Spleen (tissue), 11 donors: ENCODE results near the gene FXYD3. TPM values are rescaled to one million over a fixed set of nuclear protein-coding genes. Genes with fewer than 3 reads are reported as not detected.

ENCODE experiments used
- DNase-seq: peaks from one replicate; pipeline ENCODE4 v3.0.0-alpha.2; 2020
- H3K27ac ChIP-seq, 8 donors: fragments of 200-600 bp; sonication (generic) in 7 of 8; 1 replicate in 4 of 8; 2 replicates in 4 of 8; pipeline versions ENCODE4 v1.5.0 to v1.8.0; 2016 to 2021; ENCODE audit warnings: inconsistent platforms in 4 of 8, mild to moderate bottlenecking in 4 of 8, moderate library complexity in 1 of 8
- H3K27me3 ChIP-seq, 7 donors: fragments of 200-600 bp; sonication (generic) in 6 of 7; replicated peaks in 1 of 7; 1 replicate in 4 of 7; 2 replicates in 3 of 7; pipeline versions ENCODE4 v1.5.0 to v1.8.0; 2016 to 2021; ENCODE audit warnings: inconsistent platforms in 3 of 7, mild to moderate bottlenecking in 1 of 7
- H3K36me3 ChIP-seq, 6 donors: fragments of 200-600 bp; sonication (generic) in 5 of 6; 1 replicate in 4 of 6; 2 replicates in 2 of 6; pipeline versions ENCODE4 v1.5.0 to v1.8.0; 2016 to 2021; ENCODE audit warnings: inconsistent platforms in 2 of 6
- H3K4me1 ChIP-seq, 6 donors: fragments of 200-600 bp; sonication (generic) in 5 of 6; 1 replicate in 3 of 6; 2 replicates in 3 of 6; pipeline versions ENCODE4 v1.5.0 to v1.8.0; 2016 to 2021; ENCODE audit warnings: inconsistent platforms in 3 of 6
- H3K4me3 ChIP-seq, 8 donors: fragments of 200-600 bp; sonication (generic) in 7 of 8; 1 replicate in 4 of 8; 2 replicates in 4 of 8; pipeline versions ENCODE4 v1.5.0 to v1.8.0; 2016 to 2021; ENCODE audit warnings: inconsistent platforms in 4 of 8, mild to moderate bottlenecking in 4 of 8, moderate library complexity in 2 of 8
- H3K9me3 ChIP-seq, 8 donors: fragments of 200-600 bp; sonication (generic) in 7 of 8; 1 replicate in 4 of 8; 2 replicates in 4 of 8; pipeline versions ENCODE4 v1.5.0 to v1.8.0; 2016 to 2021; ENCODE audit warnings: inconsistent platforms in 4 of 8
- CTCF ChIP-seq, 11 experiments: fragments of 200-600 bp in 7 of 11; fragments of 450-650 bp in 4 of 11; sonication (generic) in 4 of 11; IDR thresholded peaks in 8 of 11; conservative IDR thresholded peaks in 3 of 11; 1 replicate in 7 of 11; 2 replicates in 4 of 11; pipeline versions ENCODE4 v1.4.0 to v1.8.0; 2016 to 2021; ENCODE audit warnings: antibody characterized with exemption in 11 of 11, inconsistent platforms in 4 of 11, mild to moderate bottlenecking in 1 of 11
- POLR2A ChIP-seq, 3 donors: fragments of 450-650 bp; IDR thresholded peaks; one replicate each; pipeline ENCODE4 v1.5.1; 2017; ENCODE audit warnings: antibody characterized with exemption in 3 of 3, mild to moderate bottlenecking in 1 of 3
- POLR2AphosphoS5 ChIP-seq, 3 donors: sonication (generic); formaldehyde crosslinking; IDR thresholded peaks; one replicate each; pipeline ENCODE4 v1.5.1; 2017; ENCODE audit warnings: antibody characterized with exemption in 3 of 3
- WGBS, 5 donors: extraction: QIAGEN DNeasy Blood & Tissue Kit in 3 of 5; methylation state at CpG; one replicate each; pipeline versions ENCODE4 v1.1.5 to v1.1.7; 2013 to 2018; 5-methylcytosine and 5-hydroxymethylcytosine counted together
- intact Hi-C: fragments of 100-400 bp; cut with DNase I; formaldehyde crosslinking; loops from one replicate; pipeline ENCODE4 v1.15.0; 2023; ENCODE audit warnings: low total_unique reads
- polyA plus RNA-seq, 3 donors: library from polyadenylated mRNA; stranded (reverse); fragments of 200-250 nt; gene quantifications; one replicate each; pipeline ENCODE4 v1.2.1, GENCODE V29; 2013
- total RNA-seq, 7 donors: library from RNA; depleted of rRNA in 3 of 7; stranded (reverse); fragments of >200 nt in 3 of 7; fragmentation: NEBNext Ultra II Directional in 4 of 7; extraction: Animal tissue kit (Norgen Biotek cat#: 25700) in 4 of 7; gene quantifications; one replicate each; pipeline versions ENCODE4 v1.1.0 to v1.2.1, GENCODE V29; 2016 to 2021
- donor health status: healthy with polysubstance abuse.
- donor health status: DM: no; HTN: no; CAD: no; lungs with moderate emphysema.
- donor health status: DM: no; HTN: no; CAD: no.
- donor health status: Bipolar disorder and iron deficiency.
- donor health status: healthy.
- donor health status: DM: no; HTN: no; CAD: no.
- donor health status: DM: yes; HTN: yes; CAD: no.

The FXYD3 gene
- total and polyA plus RNA-seq, 10 donors, result 0.33 to 1.5 (median 0.70) TPM; not detected in 7

DNA sequence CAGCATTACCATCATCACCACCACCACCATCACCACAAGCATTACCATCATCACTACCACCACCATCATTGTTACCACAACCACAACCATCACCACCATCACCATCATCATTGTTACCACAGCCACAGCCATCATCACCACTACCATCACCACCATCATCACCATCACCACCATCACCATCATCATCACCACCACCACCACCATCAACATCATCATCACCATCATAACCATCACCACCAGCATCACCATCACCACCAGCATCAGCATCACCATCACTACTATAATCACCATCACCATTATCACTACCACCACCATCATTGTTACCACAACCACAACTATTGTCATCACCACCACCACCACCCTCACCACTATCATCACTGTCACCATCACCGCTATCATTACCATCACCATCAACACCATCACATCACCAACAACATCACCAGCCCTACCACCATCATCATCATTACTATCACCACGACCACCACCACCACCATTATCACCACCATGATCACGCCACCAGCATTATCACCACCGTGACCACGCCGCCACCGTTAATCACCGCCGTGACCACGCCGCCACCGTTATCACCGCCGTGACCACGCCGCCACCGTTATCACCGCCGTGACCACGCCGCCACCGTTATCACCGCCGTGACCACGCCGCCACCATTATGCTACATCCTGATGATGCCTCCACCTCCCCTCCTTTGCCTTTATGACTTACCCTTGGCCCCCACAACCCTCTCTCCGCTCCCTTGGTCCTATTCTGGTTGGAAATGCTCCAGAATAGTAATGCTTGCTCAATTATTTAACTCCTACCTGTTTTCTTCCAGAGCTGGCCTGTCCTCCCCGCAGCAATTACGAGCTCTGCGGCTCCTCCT lies 10.0 kb upstream of the FXYD3 start:
- Histone ChIP-seq H3K4me3 (no peak overlapping the region), H3K27ac (no peak overlapping the region), H3K4me1 (no peaks in the 10 kb centered on the region), H3K36me3 (no peaks in the 10 kb centered on the region), H3K9me3 (no peaks in the 10 kb centered on the region), H3K27me3 (peaks cover 0 to 10% (median 0%) of the 10 kb centered on the region in 7 donors)
- WGBS, 5 donors, result 80 to 89% (median 88%) methylated on average over 30 of the region's 30 CpGs
- TF ChIP-seq POLR2AphosphoS5 (IDR thresholded peaks at IDR 0.05) (no peak), CTCF (IDR thresholded peaks at IDR 0.05 in 8 of 11, conservative IDR thresholded peaks at IDR 0.05 in 3 of 11) (no peak), POLR2A (IDR thresholded peaks at IDR 0.05) (no peak)
- no peak for DNase-seq
- intact Hi-C loops, result no loop called here

DNA sequence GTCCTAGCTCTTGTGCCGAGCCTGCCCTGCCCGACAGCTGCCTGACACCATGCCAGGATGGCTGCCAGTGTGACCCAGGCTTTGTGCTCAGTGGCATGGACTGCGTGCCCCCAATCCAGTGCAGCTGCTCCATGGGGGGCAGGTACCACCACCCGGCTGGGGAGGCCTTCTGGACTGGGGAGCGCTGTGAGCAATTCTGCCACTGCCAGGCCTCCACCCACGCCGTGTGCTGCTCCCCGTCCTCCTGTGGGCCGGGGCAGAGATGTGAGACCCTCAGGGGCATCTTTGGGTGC lies 9.4 kb upstream of the FXYD3 start:
- Histone ChIP-seq H3K27ac (no peak overlapping the region), H3K9me3 (no peaks in the 10 kb centered on the region), H3K4me3 (no peak overlapping the region), H3K36me3 (no peaks in the 10 kb centered on the region), H3K27me3 (peaks cover 0 to 10% (median 0%) of the 10 kb centered on the region in 7 donors), H3K4me1 (no peaks in the 10 kb centered on the region)
- DNase-seq, result no peak
- intact Hi-C loops, result no loop called here
- TF ChIP-seq POLR2A (IDR thresholded peaks at IDR 0.05), result no peak
- no peak for TF ChIP-seq POLR2AphosphoS5 (IDR thresholded peaks at IDR 0.05)
- TF ChIP-seq CTCF (IDR thresholded peaks at IDR 0.05 in 8 of 11, conservative IDR thresholded peaks at IDR 0.05 in 3 of 11), result no peak
- 87 to 95% (median 89%) methylated on average over 4 to 9 of the region's 9 CpGs for WGBS, 5 donors

DNA sequence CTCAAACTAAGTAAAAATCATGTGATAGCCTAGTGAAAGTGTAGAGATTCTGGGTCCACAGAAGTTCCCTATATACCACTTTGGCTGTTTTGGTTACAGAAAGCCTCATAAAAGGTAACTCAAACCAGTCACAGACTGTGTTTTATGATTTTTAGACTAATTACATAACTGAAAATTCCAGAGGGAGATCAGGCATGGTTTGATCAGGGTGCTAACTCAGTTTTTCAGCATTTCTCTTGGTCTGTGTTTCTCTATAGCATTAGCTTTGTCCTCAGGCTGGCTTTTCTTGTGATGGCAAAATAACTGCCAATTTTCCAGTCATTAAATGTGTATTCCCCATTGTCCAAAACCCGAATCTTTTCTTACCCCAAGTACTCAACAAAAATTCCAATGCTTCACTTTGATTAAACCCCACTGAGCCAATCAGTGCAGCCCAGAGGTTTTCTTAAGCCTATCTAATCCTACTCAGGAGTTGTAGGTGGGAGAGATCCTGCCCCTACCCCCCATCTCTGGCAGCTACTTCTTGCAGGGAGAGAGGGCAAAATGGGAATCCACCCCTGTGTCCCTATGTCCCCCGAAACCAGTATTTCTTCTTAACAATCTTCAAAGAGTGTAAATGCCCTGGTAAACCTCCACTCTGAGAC lies 8.6 kb upstream of the FXYD3 start:
- 44 to 100% (median 58%) methylated on average over 1 to 2 of the region's 2 CpGs for WGBS, 5 donors
- intact Hi-C loops, result no loop called here
- Histone ChIP-seq H3K27ac (no peak overlapping the region), H3K4me1 (no peaks in the 10 kb centered on the region), H3K36me3 (no peaks in the 10 kb centered on the region), H3K9me3 (no peaks in the 10 kb centered on the region), H3K4me3 (no peak overlapping the region), H3K27me3 (peaks cover 0 to 16% (median 0%) of the 10 kb centered on the region in 7 donors)
- no peak for TF ChIP-seq POLR2AphosphoS5 (IDR thresholded peaks at IDR 0.05)
- no peak for TF ChIP-seq POLR2A (IDR thresholded peaks at IDR 0.05)
- no peak for TF ChIP-seq CTCF (IDR thresholded peaks at IDR 0.05 in 8 of 11, conservative IDR thresholded peaks at IDR 0.05 in 3 of 11)
- DNase-seq, result no peak

GRCh38 chr19:35107545-35107944 lies 8.1 kb upstream of the FXYD3 start:
- H3K4me1 ChIP-seq, result no peaks in the 10 kb centered on the region
- no peaks in the 10 kb centered on the region for H3K36me3 ChIP-seq
- WGBS, 5 donors, result 17 to 49% (median 34%) methylated on average over 2 to 5 of the region's 5 CpGs
- TF ChIP-seq POLR2A (IDR thresholded peaks at IDR 0.05), result no peak
- no peak overlapping the region for H3K4me3 ChIP-seq
- H3K27me3 ChIP-seq, result peaks cover 0 to 19% (median 0%) of the 10 kb centered on the region in 7 donors
- DNase-seq, result no peak
- H3K9me3 ChIP-seq, result no peaks in the 10 kb centered on the region
- H3K27ac ChIP-seq, result no peak overlapping the region
- intact Hi-C loops, result no loop called here
